ENCODE measurements around the gene PLPP7.
A peak's percentile ranks its signal among the peaks of the same experiment; 100 is the strongest.
"Not testable (repeated sequence)": the region's sequence is repeated elsewhere in the genome, so short reads cannot be mapped to it uniquely, and the experiment has no call there.

PLPP7 gene

DNA sequence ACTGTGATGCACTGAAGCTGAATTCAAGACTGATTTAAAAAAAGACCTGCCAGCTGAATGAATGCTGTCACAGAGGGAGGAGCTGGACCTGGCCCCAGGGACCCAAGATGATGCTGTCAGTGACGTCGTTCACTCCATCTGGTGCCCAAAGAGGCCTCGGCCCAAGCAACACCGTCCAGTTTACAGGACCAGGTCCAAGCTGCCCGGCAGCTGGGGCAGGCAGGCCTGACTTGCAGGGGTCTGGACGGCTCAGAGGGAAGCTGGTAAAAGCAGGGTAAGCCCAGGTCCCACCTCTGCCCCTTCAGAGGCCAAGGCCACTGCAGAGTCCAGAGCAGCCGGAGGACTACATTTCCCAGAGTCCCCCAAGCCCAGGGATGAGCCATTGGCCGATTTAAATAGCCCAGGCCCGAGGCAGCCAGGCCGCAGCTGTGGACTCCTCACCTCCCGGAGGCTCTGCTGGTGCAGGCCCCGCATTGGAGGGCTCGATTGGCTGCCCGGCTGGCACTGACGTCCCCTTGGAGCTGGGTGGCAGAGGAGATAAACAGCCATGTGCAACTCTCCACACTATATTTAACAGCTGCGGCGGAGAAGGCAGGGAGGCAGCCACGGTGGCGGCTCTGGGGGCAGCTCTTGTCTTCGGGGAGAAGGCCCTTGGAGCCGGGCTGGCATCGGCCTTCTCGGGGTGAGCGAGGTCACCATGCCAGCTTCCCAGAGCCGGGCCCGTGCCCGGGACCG lies at the start of gene PLPP7:
PLPP7 (plus strand) TSS at position 423 of the 735 bp plus-strand sequence; CDS start at position 698, 275 bp downstream.
- DNase-seq (ENCODE audit: low read depth): peak; percentile 83

DNA sequence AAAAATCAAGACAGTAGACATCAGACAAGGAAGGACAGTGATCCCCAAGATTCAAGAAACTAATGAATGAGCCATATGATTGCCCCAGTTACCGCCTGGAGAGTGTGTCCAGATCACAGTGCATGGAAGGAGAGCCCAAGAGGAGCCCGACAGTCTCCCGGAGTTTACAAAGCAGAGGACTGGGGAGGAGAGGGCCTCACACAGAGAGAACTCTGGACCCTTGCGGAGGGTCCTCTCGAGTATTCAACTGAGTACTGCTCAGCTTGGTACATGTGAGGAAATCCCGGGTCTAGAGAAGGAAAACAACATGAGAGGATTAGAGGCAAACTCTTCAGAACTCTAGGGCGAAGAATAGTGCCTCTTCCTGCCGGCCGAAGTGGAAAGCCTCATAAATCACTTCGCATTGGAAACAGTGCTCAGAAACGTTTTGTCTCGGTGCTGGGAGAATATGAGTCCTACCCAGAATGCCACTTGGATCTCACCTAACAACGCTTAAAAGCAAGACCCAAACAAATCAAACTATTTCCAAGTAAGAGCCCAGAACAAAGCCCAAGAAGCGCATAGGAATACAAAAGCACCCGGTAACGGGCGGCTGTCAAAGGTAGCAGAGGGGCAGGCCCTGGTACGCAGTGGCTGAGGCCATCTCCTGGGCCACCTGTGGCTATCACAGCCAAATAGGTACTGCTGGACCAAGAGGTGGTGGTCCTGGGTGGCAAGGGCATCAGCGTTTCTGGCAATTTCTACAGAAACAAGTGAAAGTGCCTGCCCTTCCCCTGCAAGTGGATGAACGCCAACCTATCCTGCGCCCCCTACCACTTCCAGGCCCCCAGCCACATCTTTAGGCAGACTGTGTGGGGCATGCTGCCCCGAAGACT lies 49.2 kb upstream of the PLPP7 start:
- DNase-seq (ENCODE audit: low read depth): no peak

- not testable (repeated sequence) for DNase-seq (ENCODE audit: low read depth)
These were observed 45.2 kb upstream of the PLPP7 start for GRCh38 chr9:131244331-131244730.

DNA sequence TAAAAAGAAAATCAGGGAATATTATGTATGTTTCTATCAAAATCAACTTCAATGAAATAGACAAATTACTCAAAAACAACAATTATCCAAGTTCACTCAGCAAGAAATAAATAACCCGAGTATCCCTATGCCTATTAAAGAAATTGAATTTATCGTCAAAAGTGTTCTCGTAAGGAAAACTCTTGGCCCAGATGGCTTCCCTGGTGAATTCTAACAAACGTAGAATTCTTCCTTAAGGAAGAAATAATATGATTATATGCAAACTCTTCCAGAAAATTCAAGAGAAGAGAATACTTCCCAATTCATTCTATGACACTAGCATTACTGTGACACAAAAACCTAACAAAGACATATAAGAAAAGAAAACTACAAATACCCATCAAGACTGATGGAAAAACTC lies 42.9 kb upstream of the PLPP7 start:
- DNase-seq (ENCODE audit: low read depth): no peak

DNA sequence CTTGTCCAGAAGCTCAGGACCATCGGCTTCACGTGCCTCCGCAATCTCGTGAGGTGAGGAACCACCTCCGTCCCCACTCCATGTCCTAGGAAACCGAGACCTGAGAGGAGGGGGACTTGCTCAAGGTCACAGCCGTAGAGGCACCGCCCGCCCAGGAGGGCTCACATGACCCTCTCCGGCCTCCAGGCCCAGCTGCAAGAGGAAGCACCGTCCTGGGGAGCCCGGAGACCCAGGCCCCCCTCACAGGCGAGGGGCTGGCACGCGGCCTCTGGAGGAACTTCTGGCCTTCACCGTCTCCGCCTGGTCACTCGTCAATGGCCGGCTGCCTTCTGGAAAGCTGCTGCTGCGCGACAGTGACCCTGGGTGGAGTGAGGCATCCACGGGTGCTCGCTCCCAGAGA lies 37.4 kb upstream of the PLPP7 start:
- no peak for DNase-seq (ENCODE audit: low read depth)

GRCh38 chr9:131253891-131254491 lies 35.5 kb upstream of the PLPP7 start:
- no peak for DNase-seq (ENCODE audit: low read depth)

DNA sequence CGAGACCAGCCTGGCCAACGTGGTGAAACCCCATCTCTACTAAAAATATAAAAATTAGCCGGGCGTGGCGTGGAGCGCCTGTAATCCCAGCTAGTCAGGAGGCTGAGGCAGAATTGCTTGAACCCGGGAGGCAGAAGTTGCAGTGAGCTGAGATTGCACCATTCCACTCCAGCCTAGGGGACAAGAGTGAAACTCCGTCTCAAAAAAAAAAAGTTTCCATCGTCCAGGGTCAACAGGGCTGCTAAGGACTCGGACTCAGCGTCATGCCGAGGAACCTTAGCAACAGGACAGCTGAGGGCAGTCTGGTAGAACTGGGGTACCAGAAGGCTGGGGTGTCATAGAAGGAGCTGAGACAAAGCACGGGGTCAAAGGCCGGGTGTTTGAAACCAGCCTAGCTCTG lies 34.9 kb upstream of the PLPP7 start:
- no peak for DNase-seq (ENCODE audit: low read depth)

GRCh38 chr9:131255676-131256197 lies 33.8 kb upstream of the PLPP7 start:
- DNase-seq (ENCODE audit: low read depth): no peak

DNA sequence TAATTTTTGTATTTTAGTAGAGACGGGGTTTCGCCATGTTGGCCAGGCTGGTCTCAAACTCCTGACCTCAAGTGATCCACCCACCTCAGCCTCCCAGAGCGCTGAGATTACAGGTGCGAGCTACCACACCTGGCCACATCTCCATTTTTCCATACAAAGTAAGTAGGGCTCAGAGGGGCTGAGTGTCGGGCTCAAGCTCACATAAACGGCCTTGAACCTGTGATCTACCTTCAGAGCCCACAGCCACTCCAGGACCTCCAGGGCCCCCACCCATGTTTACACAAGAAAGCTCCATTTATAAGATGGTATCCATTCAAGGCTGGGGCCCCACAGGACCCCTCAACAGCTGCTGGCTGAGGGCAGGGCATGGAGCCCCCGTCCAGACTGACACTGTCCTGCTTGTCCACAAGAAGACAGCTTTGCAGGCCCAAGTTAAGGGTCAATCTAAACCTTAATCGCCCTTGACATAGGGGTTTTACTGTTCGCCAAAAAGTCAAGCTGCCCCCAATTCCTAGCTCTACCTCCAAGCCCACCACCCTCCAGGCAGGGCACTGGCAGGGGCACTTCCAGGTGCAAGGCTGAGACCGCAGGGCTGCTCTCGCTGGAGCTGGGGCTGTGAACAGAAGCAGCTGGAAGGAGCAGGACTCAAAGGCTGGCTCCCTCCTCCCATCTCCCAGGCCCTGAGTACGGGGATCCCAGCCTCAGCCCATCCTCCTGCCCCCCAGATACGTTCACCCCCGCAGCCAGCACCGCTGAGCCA lies 32.1 kb upstream of the PLPP7 start:
- no peak for DNase-seq (ENCODE audit: low read depth)

- no peak for DNase-seq (ENCODE audit: low read depth)
These were observed 31.3 kb upstream of the PLPP7 start for GRCh38 chr9:131258186-131258585.

DNA sequence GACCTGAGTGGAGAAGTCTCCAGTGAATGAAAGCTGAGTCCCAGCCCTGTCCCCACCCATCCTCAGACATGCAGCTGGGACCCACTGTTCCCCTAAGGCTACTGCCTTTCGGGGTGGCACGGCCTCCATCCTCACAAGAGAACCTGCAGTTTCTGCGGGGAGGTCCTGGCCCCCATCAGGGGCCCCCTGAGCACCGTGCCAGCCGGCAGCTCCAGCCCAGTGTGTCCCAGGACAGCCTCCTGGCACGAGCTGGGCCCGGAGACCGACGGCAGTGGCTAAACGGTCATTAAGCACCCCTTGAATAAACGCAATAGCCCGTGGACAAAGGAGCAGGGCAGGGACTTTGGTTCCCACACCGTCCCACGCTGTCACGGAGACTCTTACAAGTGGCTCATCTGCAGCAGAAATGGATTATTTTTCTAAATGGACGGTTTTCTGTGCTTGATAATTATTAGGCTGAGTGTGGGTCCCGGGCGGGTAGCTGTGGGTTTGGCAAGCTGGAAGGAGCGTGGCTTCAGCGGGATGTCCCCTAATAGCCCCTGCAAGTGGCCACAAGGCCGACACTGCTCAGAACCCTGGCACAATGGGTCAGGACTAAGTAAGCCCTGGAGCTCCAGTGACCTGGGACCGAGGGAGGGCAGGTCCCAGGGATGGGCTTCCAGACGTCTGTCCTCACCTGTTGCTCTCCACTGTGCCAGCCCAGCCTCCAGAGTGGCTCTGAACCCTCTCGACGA lies 30.7 kb upstream of the PLPP7 start:
- no peak for DNase-seq (ENCODE audit: low read depth)

- DNase-seq (ENCODE audit: low read depth): no peak
These were observed 30.1 kb upstream of the PLPP7 start for GRCh38 chr9:131259432-131259898.

DNA sequence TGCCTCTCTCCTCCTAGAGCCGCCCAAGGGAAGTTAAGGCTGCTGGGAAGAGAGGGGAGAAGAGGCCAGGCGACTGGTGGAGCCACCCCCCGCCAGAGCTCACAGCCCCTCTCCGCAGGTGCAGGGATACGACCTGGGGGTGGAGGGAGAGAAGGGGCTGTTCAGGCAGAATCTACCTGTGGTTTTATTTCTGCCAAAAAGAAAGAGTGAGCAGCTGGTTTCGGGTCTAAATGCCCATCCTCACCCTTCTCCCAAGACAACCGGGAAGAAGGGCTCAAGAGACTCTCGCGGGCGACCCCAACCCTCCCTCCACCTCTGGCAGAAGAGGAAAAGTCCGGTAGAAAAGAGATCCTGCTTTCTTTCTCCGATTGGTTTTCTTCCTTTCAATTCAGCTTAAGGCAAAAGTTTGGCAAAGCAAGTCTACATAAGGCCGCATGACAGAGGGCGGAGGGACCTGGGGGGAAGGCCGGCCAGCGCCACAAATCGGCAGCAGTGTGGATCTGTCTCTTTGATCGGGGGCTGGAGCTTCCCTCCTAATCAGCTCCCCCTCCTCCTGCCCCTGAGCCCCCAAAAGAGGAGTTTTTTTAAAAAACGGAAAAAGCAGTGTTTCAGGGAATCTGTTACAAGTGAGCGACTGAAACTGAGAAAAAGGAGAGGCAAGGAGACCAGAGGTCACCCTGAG lies 29.5 kb upstream of the PLPP7 start:
- no peak for DNase-seq (ENCODE audit: low read depth)

DNA sequence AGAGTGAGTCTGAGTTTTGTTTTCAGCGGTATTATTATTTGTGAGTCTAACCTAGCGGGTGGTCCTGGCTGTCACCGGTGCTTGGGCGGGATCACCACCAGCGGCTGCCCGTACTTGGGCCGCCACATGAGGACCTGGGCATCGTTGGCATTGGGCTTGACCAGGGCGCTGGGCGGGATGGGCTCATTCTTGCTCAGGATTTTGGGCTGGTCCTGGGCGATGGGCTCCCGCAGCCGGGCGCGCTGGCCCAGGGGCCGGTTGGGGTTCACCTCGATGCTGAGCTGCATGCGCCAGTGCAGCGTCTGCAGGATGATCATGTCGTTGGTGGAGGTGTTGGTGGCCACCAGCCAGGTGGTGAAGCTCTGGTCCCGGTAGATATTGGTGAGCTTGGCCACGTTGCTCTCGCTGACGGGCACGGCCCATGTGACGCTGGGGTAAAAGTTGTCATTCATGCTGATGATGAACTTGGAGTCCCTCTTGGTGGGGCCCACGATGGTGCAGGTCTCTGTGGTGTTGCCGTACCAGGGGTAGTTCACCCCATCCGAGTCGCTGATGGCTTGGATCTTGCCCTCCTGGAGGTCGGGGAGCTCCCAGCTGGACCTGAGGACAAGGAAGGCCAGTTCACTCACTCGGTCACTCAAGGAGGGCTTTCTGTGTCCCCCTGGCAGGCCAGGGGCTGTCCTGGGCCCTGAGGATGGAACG lies 28.6 kb upstream of the PLPP7 start:
- no peak for DNase-seq (ENCODE audit: low read depth)

- no peak for DNase-seq (ENCODE audit: low read depth)
These were observed 27.0 kb upstream of the PLPP7 start for GRCh38 chr9:131262327-131263032.

DNA sequence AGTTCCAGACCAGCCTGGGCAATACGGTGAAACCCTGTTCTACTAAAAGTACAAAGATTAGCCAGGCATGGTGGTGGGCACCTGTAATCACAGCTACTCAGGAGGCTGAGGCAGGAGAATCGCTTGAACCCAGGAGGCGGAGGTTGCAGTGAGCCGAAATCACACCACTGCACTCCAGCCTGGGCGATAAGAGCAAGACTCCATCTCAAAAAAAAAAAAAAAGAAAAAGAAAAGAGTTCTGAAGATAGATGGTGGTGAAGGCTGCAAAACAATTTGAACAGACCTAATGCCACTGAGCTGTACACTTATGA lies 26.5 kb upstream of the PLPP7 start:
- DNase-seq (ENCODE audit: low read depth): not testable (repeated sequence)

- DNase-seq (ENCODE audit: low read depth): no peak
These were observed 25.8 kb upstream of the PLPP7 start for GRCh38 chr9:131263701-131264100.

- no peak for DNase-seq (ENCODE audit: low read depth)
These were observed 25.3 kb upstream of the PLPP7 start for GRCh38 chr9:131264231-131264630.

Data from stromal cell of bone marrow (primary cell).